WTC11 (cell line): ENCODE data around the gene SMAD7. TPM values are rescaled to one million over a fixed set of nuclear protein-coding genes. Genes with fewer than 3 reads are reported as not detected.

Source experiments
- ATAC-seq: fragments of 200-7000 bp; cut with Tn5 transposase; 2 replicates; pipeline ENCODE4 v1.10.0; 2021; ENCODE audit warnings: mild to moderate bottlenecking, moderate library complexity
- CTCF ChIA-PET: fragments of 300-600 bp; sonication (Branson Sonifier 250); formaldehyde crosslinking; loops from one replicate; lab custom pipeline; 2021; ENCODE audit warnings: antibody characterized with exemption; lab: Charles Lee
- POLR2A ChIA-PET: fragments of 350-600 bp; sonication (Branson Sonifier 250); formaldehyde crosslinking; loops from one replicate; lab custom pipeline; 2021; ENCODE audit warnings: antibody characterized with exemption; lab: Charles Lee
- DNase-seq: peaks from one replicate; pipeline ENCODE4 v3.0.0; 2021; ENCODE audit warnings: low spot score
- H3K27ac Mint-ChIP-seq: 2 replicates; pipeline ENCODE4 v1.8.0; 2021; ENCODE audit warnings: mixed read lengths
- H3K27me3 Mint-ChIP-seq: 2 replicates; pipeline ENCODE4 v1.8.0; 2021; ENCODE audit warnings: low read depth, mild to moderate bottlenecking, moderate library complexity, mixed read lengths
- H3K36me3 Mint-ChIP-seq: 2 replicates; pipeline ENCODE4 v1.8.0; 2021; ENCODE audit warnings: mixed read lengths
- H3K4me1 Mint-ChIP-seq: 2 replicates; pipeline ENCODE4 v1.8.0; 2022; ENCODE audit warnings: mixed read lengths
- H3K4me3 Mint-ChIP-seq: 2 replicates; pipeline ENCODE4 v1.8.0; 2021; ENCODE audit warnings: mild to moderate bottlenecking, moderate library complexity, mixed read lengths
- H3K9me3 Mint-ChIP-seq: 2 replicates; pipeline ENCODE4 v1.8.0; 2021; ENCODE audit warnings: mixed read lengths
- ELF4 ChIP-seq: sonication (generic); formaldehyde crosslinking; IDR thresholded peaks from 2 replicates; pipeline ENCODE4 v1.8.1; 2022; ENCODE audit warnings: low read depth, mild to moderate bottlenecking, moderate library complexity, missing genetic modification reagents
- FOXJ3 ChIP-seq: sonication (generic); formaldehyde crosslinking; IDR thresholded peaks from 2 replicates; pipeline ENCODE4 v1.9.0; 2021; ENCODE audit warnings: missing genetic modification reagents, mild to moderate bottlenecking, borderline replicate concordance
- GABPB1 ChIP-seq: sonication (generic); formaldehyde crosslinking; IDR thresholded peaks from 2 replicates; pipeline ENCODE4 v1.8.1; 2023; ENCODE audit warnings: mild to moderate bottlenecking, missing genetic modification reagents
- GTF2I ChIP-seq: fragments of 250-450 bp; sonication (Bioruptor Pico); conservative IDR thresholded peaks from 2 replicates; pipeline ENCODE4 v1.4.0; 2021; ENCODE audit warnings: mild to moderate bottlenecking
- JUN ChIP-seq: sonication (generic); formaldehyde crosslinking; IDR thresholded peaks from 2 replicates; pipeline ENCODE4 v1.8.0; 2023; ENCODE audit warnings: mild to moderate bottlenecking, missing genetic modification reagents
- NR3C1 ChIP-seq: sonication (generic); formaldehyde crosslinking; conservative IDR thresholded peaks from 2 replicates; pipeline ENCODE4 v1.8.1; 2023; ENCODE audit warnings: low read depth, mild to moderate bottlenecking, missing genetic modification reagents
- PRRX2 ChIP-seq: fragments of 250-450 bp; sonication (Bioruptor Pico); IDR thresholded peaks from 2 replicates; pipeline ENCODE4 v1.8.0; 2021; ENCODE audit warnings: mild to moderate bottlenecking
- TEAD4 ChIP-seq: sonication (generic); formaldehyde crosslinking; IDR thresholded peaks from 2 replicates; pipeline ENCODE4 v1.8.0; 2022; ENCODE audit warnings: mild to moderate bottlenecking, missing genetic modification reagents
- USF2 ChIP-seq: sonication (generic); formaldehyde crosslinking; IDR thresholded peaks from 2 replicates; pipeline ENCODE4 v1.8.1; 2023; ENCODE audit warnings: mild to moderate bottlenecking, missing genetic modification reagents, moderate library complexity
- ZNF219 ChIP-seq: sonication (generic); formaldehyde crosslinking; IDR thresholded peaks from 2 replicates; pipeline ENCODE4 v1.8.0; 2023; ENCODE audit warnings: missing genetic modification reagents, mild to moderate bottlenecking, borderline replicate concordance
- ZNF263 ChIP-seq: sonication (generic); formaldehyde crosslinking; IDR thresholded peaks from 2 replicates; pipeline ENCODE4 v1.8.1; 2022; ENCODE audit warnings: low read depth, mild to moderate bottlenecking, moderate library complexity, missing genetic modification reagents
- ZNF281 ChIP-seq: sonication (generic); formaldehyde crosslinking; IDR thresholded peaks from 2 replicates; pipeline ENCODE4 v1.8.0; 2023; ENCODE audit warnings: mild to moderate bottlenecking, missing genetic modification reagents
- ZNF416 ChIP-seq: fragments of 250-450 bp; sonication (Bioruptor Pico); IDR thresholded peaks from 2 replicates; pipeline ENCODE4 v1.9.0; 2021; ENCODE audit warnings: mild to moderate bottlenecking, inconsistent platforms
- total RNA-seq: library from RNA; stranded (reverse); gene quantifications from 3 replicates; pipeline ENCODE4 v1.2.3, GENCODE V29; 2021
- TF ChIP-seq, protein P1 (sequence below): fragments of 250-450 bp; sonication (Bioruptor Pico); conservative IDR thresholded peaks from 2 replicates; pipeline ENCODE4 v1.9.0; 2021; ENCODE audit warnings: mild to moderate bottlenecking
- TF ChIP-seq, protein P2 (sequence below): fragments of 200-600 bp; IDR thresholded peaks from 2 replicates; pipeline ENCODE4 v1.8.0; 2022; ENCODE audit warnings: antibody characterized with exemption
- TF ChIP-seq, protein P3 (sequence below): sonication (generic); formaldehyde crosslinking; IDR thresholded peaks from 2 replicates; pipeline ENCODE4 v1.8.0; 2022; ENCODE audit warnings: missing genetic modification reagents
- TF ChIP-seq, protein P4 (sequence below): fragments of 250-450 bp; sonication (Bioruptor Pico); IDR thresholded peaks from 2 replicates; pipeline ENCODE4 v1.9.0; 2021; ENCODE audit warnings: mild to moderate bottlenecking

SMAD7 gene
- total RNA-seq, 1 experiment from 2014 or later = 44.7 TPM

DNA sequence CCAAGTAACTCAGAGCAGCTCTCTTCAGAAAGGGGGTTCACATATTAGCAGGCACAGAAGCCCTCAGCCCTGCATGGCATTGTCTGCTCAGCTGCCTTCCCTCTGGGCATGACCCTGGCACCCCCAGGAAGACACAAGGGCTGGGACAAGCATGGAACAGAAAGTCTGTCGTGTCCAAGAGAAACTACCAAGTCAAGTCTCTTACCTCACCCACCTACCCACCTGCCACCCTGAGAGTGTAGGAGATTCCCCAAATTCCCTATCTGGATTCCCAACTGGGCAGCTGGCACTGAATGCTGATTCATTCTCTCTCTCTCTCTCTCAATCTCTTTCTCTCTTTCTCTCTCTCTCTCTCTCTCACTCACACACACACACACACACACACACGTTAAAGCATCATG, 21.6 kb downstream of the SMAD7 start:
- no peaks in the 10 kb centered on the region for H3K27me3 Mint-ChIP-seq
- TF ChIP-seq ZNF263 = no peak
- no peak for TF ChIP-seq ZNF281
- no peak for TF ChIP-seq PRRX2 (CRISPR knock-in tag)
- TF ChIP-seq FOXJ3 (CRISPR knock-in tag) = no peak
- TF ChIP-seq ZNF219 (CRISPR knock-in tag) = no peak
- TF ChIP-seq, protein P1, sequence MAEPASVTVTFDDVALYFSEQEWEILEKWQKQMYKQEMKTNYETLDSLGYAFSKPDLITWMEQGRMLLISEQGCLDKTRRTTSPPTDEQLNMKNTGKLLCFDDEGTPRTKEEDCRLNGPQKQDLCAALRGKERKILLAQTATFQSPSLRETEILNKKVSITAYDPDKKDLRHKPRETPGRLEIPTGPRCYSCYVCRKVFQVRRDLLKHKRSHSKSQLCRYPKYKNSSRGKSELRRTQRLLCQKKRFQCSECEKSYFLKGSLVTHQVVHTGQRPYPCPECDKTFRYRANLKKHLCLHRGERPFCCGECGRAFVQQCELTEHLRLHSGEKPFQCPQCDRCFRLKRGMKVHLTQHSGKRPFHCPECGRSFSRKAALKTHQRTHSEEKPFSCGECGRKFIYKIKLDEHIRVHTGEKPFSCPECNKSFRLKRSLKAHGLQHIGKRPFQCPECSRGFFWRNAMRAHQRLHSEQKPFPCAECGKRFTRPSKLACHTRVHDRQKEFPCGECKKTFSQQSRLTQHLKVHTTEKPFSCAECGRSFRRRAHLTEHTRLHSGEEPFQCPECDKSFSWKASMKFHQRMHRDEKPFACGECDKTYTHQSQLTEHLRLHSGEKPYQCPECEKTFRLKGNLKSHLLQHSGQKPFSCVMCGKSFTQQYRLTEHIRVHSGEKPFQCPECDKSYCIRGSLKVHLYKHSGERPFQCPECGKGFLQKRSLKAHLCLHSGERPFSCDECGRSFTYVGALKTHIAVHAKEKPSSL (CRISPR knock-in tag) = no peak
- TF ChIP-seq GABPB1 (CRISPR knock-in tag) = no peak
- no peak for TF ChIP-seq GTF2I
- TF ChIP-seq, protein P2, sequence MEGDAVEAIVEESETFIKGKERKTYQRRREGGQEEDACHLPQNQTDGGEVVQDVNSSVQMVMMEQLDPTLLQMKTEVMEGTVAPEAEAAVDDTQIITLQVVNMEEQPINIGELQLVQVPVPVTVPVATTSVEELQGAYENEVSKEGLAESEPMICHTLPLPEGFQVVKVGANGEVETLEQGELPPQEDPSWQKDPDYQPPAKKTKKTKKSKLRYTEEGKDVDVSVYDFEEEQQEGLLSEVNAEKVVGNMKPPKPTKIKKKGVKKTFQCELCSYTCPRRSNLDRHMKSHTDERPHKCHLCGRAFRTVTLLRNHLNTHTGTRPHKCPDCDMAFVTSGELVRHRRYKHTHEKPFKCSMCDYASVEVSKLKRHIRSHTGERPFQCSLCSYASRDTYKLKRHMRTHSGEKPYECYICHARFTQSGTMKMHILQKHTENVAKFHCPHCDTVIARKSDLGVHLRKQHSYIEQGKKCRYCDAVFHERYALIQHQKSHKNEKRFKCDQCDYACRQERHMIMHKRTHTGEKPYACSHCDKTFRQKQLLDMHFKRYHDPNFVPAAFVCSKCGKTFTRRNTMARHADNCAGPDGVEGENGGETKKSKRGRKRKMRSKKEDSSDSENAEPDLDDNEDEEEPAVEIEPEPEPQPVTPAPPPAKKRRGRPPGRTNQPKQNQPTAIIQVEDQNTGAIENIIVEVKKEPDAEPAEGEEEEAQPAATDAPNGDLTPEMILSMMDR = no peak
- TF ChIP-seq, all 79 proteins: peak for 0
- DNase-seq = no peak
- H3K36me3 Mint-ChIP-seq = no peaks in the 10 kb centered on the region
- H3K4me3 Mint-ChIP-seq = no peak overlapping the region
- H3K27ac Mint-ChIP-seq = peak overlapping the region; percentile 78
- CTCF ChIA-PET = interaction anchor here (1.0 to 1.3 kb wide), 3 partner anchors 9 to 113 kb away, joined by 3 to 4 read pairs (median 3); no protein-coding TSS in a partner anchor
- H3K4me1 Mint-ChIP-seq = peaks cover 97% of the 10 kb centered on the region
- no peak for ATAC-seq
- no peaks in the 10 kb centered on the region for H3K9me3 Mint-ChIP-seq
- POLR2A ChIA-PET = interaction anchor here (0.8 to 1.5 kb wide), 2 partner anchors 23 to 24 kb away, joined by 3 to 4 read pairs; no protein-coding TSS in a partner anchor

DNA sequence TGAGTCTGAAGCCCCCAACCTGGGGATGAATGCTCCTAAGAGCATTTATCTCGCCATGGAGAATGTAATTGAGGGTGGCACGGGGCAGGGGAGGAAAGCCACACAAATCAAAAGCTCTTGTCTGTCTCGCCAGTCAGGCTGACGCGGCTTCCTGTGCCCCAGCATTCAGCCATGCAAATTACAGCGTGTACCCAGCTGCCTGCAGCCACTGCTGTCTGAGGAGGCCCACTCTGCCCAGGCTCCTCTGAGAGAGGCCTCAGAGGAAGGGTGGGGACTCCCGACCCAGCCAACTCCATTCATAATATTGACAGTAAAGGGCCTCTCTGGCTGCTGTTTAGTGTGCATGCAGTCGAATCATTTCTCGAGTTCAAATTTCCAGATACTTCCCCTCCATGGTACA, 22.0 kb downstream of the SMAD7 start:
- POLR2A ChIA-PET = interaction anchor here (0.8 kb wide), 1 partner anchor 24 kb away, joined by 4 read pairs; no protein-coding TSS in a partner anchor
- CTCF ChIA-PET = interaction anchor here (1.1 kb wide), 1 partner anchor 9 kb away, joined by 3 read pairs; no protein-coding TSS in a partner anchor
- ATAC-seq (no peak), DNase-seq (no peak)
- H3K4me1 Mint-ChIP-seq = peaks cover 97% of the 10 kb centered on the region
- no peaks in the 10 kb centered on the region for H3K36me3 Mint-ChIP-seq
- no peaks in the 10 kb centered on the region for H3K27me3 Mint-ChIP-seq
- no peak overlapping the region for H3K4me3 Mint-ChIP-seq
- no peaks in the 10 kb centered on the region for H3K9me3 Mint-ChIP-seq
- peak overlapping the region; percentile 78 for H3K27ac Mint-ChIP-seq
- TF ChIP-seq ZNF281 = no peak
- TF ChIP-seq ELF4 (CRISPR knock-in tag) = no peak
- TF ChIP-seq, protein P3, sequence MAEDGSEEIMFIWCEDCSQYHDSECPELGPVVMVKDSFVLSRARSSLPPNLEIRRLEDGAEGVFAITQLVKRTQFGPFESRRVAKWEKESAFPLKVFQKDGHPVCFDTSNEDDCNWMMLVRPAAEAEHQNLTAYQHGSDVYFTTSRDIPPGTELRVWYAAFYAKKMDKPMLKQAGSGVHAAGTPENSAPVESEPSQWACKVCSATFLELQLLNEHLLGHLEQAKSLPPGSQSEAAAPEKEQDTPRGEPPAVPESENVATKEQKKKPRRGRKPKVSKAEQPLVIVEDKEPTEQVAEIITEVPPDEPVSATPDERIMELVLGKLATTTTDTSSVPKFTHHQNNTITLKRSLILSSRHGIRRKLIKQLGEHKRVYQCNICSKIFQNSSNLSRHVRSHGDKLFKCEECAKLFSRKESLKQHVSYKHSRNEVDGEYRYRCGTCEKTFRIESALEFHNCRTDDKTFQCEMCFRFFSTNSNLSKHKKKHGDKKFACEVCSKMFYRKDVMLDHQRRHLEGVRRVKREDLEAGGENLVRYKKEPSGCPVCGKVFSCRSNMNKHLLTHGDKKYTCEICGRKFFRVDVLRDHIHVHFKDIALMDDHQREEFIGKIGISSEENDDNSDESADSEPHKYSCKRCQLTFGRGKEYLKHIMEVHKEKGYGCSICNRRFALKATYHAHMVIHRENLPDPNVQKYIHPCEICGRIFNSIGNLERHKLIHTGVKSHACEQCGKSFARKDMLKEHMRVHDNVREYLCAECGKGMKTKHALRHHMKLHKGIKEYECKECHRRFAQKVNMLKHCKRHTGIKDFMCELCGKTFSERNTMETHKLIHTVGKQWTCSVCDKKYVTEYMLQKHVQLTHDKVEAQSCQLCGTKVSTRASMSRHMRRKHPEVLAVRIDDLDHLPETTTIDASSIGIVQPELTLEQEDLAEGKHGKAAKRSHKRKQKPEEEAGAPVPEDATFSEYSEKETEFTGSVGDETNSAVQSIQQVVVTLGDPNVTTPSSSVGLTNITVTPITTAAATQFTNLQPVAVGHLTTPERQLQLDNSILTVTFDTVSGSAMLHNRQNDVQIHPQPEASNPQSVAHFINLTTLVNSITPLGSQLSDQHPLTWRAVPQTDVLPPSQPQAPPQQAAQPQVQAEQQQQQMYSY = no peak
- TF ChIP-seq JUN (CRISPR knock-in tag) = no peak
- no peak for TF ChIP-seq NR3C1 (CRISPR knock-in tag)
- TF ChIP-seq TEAD4 (CRISPR knock-in tag) = no peak
- no peak for TF ChIP-seq ZNF416 (CRISPR knock-in tag)
- TF ChIP-seq USF2 = no peak
- TF ChIP-seq, protein P4, sequence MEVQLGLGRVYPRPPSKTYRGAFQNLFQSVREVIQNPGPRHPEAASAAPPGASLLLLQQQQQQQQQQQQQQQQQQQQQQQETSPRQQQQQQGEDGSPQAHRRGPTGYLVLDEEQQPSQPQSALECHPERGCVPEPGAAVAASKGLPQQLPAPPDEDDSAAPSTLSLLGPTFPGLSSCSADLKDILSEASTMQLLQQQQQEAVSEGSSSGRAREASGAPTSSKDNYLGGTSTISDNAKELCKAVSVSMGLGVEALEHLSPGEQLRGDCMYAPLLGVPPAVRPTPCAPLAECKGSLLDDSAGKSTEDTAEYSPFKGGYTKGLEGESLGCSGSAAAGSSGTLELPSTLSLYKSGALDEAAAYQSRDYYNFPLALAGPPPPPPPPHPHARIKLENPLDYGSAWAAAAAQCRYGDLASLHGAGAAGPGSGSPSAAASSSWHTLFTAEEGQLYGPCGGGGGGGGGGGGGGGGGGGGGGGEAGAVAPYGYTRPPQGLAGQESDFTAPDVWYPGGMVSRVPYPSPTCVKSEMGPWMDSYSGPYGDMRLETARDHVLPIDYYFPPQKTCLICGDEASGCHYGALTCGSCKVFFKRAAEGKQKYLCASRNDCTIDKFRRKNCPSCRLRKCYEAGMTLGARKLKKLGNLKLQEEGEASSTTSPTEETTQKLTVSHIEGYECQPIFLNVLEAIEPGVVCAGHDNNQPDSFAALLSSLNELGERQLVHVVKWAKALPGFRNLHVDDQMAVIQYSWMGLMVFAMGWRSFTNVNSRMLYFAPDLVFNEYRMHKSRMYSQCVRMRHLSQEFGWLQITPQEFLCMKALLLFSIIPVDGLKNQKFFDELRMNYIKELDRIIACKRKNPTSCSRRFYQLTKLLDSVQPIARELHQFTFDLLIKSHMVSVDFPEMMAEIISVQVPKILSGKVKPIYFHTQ (CRISPR knock-in tag) = no peak
- no peak for TF ChIP-seq ZNF263
